ENCODE results near the gene NODAL. TPM values are rescaled to one million over a fixed set of nuclear protein-coding genes. Genes with fewer than 3 reads are reported as not detected.

NODAL gene
- total RNA-seq, 1 experiment from 2014 or later = not detected

- Histone ChIP-seq H4K20me1 (ENCODE audit: low read length) (no peaks in the 10 kb centered on the region), H3K4me3 (ENCODE audit: low read length) (no peak overlapping the region), H3K9ac (ENCODE audit: low read length) (no peak overlapping the region), H3K4me2 (ENCODE audit: low read length) (no peak overlapping the region), H3K27ac (ENCODE audit: low read length) (no peak overlapping the region), H3K36me3 (ENCODE audit: low read depth, low read length) (no peaks in the 10 kb centered on the region), H3K79me2 (ENCODE audit: low read length) (no peaks in the 10 kb centered on the region), H3K27me3 (ENCODE audit: low read length) (no peaks in the 10 kb centered on the region), H3F3A (ENCODE audit: low read length, unreplicated experiment) (no peaks in the 10 kb centered on the region), H2AFZ (ENCODE audit: low read length) (no peak overlapping the region), H3K9me2 (replicated peaks; ENCODE audit: low read length) (no peaks in the 10 kb centered on the region), H3K4me1 (ENCODE audit: insufficient read depth, low read length) (no peaks in the 10 kb centered on the region), H3K9me3 (ENCODE audit: low read length) (no peaks in the 10 kb centered on the region)
- BruUV-seq (replicated peaks) = no TSS peak
- intact Hi-C loops (cut with micrococcal nuclease) = no loop called here
- ChIA-PET POLR2A (ENCODE audit: unreplicated experiment) (interaction anchor here (0.6 kb wide), 1 partner anchor 60 kb away, joined by 3 read pairs; no protein-coding TSS in a partner anchor), CTCF (no interaction called here)
- DNase-seq (no peak), ATAC-seq (no peak)
- TF ChIP-seq EZH2phosphoT487 (IDR thresholded peaks at IDR 0.05; ENCODE audit: borderline replicate concordance, low read length) (no peak), CTCF (conservative IDR thresholded peaks at IDR 0.05; ENCODE audit: low read depth, low read length) (no peak), EZH2 (IDR thresholded peaks at IDR 0.05; ENCODE audit: low read length, unreplicated experiment) (no peak)
These were observed 953 bp downstream of the NODAL start for GRCh38 chr10:70440296-70441160.

GRCh38 chr10:70437721-70438120 lies 3.8 kb downstream of the NODAL start:
- TF ChIP-seq CTCF (conservative IDR thresholded peaks at IDR 0.05; ENCODE audit: low read depth, low read length) (no peak; the same call in 1 of the 2 replicates), EZH2 (IDR thresholded peaks at IDR 0.05; ENCODE audit: low read length, unreplicated experiment) (no peak), EZH2phosphoT487 (IDR thresholded peaks at IDR 0.05; ENCODE audit: borderline replicate concordance, low read length) (no peak)
- no peak overlapping the region for H3K4me2 ChIP-seq (ENCODE audit: low read length)
- H3K4me3 ChIP-seq (ENCODE audit: low read length) = no peak overlapping the region
- no peaks in the 10 kb centered on the region for H3K36me3 ChIP-seq (ENCODE audit: low read depth, low read length)
- H3K9ac ChIP-seq (ENCODE audit: low read length) = no peak overlapping the region
- H2AFZ ChIP-seq (ENCODE audit: low read length) = no peak overlapping the region
- H4K20me1 ChIP-seq (ENCODE audit: low read length) = no peaks in the 10 kb centered on the region
- DNase-seq = no peak
- no peaks in the 10 kb centered on the region for H3K9me3 ChIP-seq (ENCODE audit: low read length)
- H3F3A ChIP-seq (ENCODE audit: low read length, unreplicated experiment) = no peaks in the 10 kb centered on the region
- no peak overlapping the region for H3K27ac ChIP-seq (ENCODE audit: low read length)
- CTCF ChIA-PET = interaction anchor here (1.0 kb wide), 1 partner anchor 32 kb away, joined by 3 read pairs; no protein-coding TSS in a partner anchor
- no TSS peak for BruUV-seq (replicated peaks)
- POLR2A ChIA-PET (ENCODE audit: unreplicated experiment) = no interaction called here
- H3K27me3 ChIP-seq (ENCODE audit: low read length) = no peaks in the 10 kb centered on the region
- ATAC-seq = no peak
- intact Hi-C loops (cut with micrococcal nuclease) = no loop called here
- no peaks in the 10 kb centered on the region for H3K79me2 ChIP-seq (ENCODE audit: low read length)
- no peaks in the 10 kb centered on the region for H3K9me2 ChIP-seq (replicated peaks; ENCODE audit: low read length)
- no peaks in the 10 kb centered on the region for H3K4me1 ChIP-seq (ENCODE audit: insufficient read depth, low read length)
